ENCODE data around the gene IGSF23.
A peak's percentile ranks its signal among the peaks of the same experiment; 100 is the strongest.
"Not testable (repeated sequence)": the region's sequence is repeated elsewhere in the genome, so short reads cannot be mapped to it uniquely, and the experiment has no call there.

The IGSF23 gene

DNA sequence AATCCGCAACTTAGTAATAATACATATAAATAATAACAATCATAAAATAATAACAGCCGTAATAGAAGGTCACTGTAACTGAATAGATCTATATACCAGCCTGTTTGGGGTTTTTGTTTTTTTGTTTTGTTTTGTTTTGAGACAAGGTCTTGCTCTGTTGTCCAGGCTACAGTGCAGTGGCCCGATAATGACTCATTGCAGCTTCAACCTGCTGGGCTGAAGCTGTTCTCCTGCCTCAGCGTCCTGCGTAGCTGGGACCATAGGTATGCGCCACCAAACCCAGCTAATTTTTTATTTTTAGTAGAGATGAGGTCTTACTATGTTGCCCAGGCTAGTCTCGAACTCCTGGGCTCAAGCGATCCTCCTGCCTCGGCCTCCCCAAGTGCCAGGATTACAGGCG is 950 bp downstream of the IGSF23 start:
- no peak for DNase-seq (ENCODE audit: low spot score)

GRCh38 chr19:44615863-44616247 is 2.5 kb downstream of the IGSF23 start:
- no peak for DNase-seq (ENCODE audit: low spot score)

- DNase-seq (ENCODE audit: low spot score), result no peak
These were observed 3.9 kb downstream of the IGSF23 start for GRCh38 chr19:44617110-44617880.

- DNase-seq (ENCODE audit: low spot score), result no peak
These were observed 5.4 kb downstream of the IGSF23 start for GRCh38 chr19:44618640-44619357.

DNA sequence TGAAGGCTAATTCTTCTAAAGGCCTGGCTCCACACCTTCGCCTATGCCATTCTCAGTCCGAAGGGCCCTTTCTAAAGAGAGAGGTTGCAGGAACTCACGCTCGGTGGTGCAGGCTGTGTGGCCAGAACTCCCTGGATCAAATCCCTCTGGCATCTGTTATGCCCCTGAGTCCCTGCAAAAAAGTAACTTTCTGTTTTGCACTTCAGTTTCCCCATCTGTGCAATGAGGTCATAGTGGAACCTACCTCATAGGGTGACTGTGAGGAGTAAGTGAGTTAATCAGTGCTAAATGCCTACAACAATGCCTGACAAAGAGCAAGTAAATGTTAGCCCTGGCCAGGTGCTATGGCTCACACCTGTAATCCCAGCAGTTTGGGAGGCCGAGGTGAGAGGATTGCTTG is 7.3 kb downstream of the IGSF23 start:
- no peak for DNase-seq (ENCODE audit: low spot score)

DNA sequence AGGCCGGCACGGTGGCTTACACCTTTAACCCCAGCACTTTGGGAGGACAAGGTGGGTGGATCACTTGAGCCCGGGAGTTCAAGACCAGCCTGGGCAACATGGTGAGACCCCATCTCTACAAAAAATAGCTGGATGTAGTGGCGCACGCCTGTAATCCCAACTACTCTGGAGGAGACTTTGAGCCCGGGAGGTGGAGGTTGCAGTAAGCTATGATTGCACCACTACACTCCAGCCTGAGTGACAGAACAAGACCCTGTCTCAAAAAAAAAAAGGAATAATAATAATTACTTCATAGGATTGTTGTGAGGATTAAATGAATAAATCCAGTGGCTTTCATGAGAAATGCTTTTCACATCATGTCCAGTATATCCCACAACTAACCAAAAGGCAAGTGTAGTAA is 8.0 kb downstream of the IGSF23 start:
- no peak for DNase-seq (ENCODE audit: low spot score)

- no peak for DNase-seq (ENCODE audit: low spot score)
These were observed 9.7 kb downstream of the IGSF23 start for GRCh38 chr19:44623080-44623479.

GRCh38 chr19:44623626-44624025 is 10.3 kb downstream of the IGSF23 start:
- DNase-seq (ENCODE audit: low spot score), result no peak

DNA sequence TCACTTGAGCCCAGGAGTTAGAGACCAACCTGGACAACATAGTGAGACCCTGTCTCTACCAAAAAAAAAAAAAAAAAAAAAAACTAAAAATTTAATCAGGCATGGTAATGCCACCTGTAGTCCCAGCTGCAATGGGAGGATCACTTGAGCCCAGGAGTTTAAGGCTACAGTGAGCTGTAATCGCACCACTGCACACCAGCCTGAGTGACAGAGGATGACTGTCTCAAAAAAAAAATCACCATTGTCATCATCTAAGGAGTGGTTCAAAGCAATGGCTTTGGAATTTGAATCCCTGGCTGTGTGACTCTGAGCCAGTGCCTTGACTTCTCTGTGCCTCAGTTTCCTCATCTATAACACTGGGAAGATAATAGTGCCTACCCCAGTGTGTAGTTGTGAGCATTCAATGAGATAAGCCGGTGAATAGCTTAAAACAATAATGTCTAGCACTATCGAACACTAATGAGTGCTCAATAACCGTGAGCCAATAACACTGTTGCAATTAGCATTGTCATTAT is 11.5 kb downstream of the IGSF23 start:
- DNase-seq (ENCODE audit: low spot score), result no peak

- DNase-seq (ENCODE audit: low spot score), result not testable (repeated sequence)
These were observed 12.3 kb downstream of the IGSF23 start for GRCh38 chr19:44625637-44626036.

- peak; percentile 71 for DNase-seq (ENCODE audit: low spot score)
These were observed 12.8 kb downstream of the IGSF23 start for GRCh38 chr19:44626048-44626624.

- DNase-seq (ENCODE audit: low spot score), result no peak
These were observed 14.3 kb downstream of the IGSF23 start for GRCh38 chr19:44627631-44628030.

- DNase-seq (ENCODE audit: low spot score), result no peak
These were observed 15.4 kb downstream of the IGSF23 start for GRCh38 chr19:44628793-44629192.

DNA sequence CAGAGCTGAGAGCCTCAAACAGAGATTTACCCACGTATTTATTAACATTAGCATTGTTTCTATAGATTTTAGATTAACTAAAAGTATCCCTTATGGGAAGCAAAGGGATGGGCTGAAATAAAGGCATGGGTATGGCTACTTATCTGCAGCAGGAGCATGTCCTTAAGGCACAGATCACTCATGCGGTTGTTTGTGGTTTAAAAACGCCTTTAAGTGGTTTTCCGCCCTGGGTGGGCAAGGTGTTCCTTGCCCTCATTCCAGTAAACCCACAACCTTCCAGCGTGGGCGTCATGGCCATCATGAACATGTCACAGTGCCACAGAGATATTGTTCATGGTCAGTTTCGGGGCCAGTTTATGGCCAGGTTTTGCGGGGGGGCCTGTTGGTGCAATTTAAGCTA is 18.2 kb downstream of the IGSF23 start:
- DNase-seq (ENCODE audit: low spot score), result not testable (repeated sequence)

GRCh38 chr19:44634058-44634457 is 20.7 kb downstream of the IGSF23 start:
- DNase-seq (ENCODE audit: low spot score), result not testable (repeated sequence)

DNA sequence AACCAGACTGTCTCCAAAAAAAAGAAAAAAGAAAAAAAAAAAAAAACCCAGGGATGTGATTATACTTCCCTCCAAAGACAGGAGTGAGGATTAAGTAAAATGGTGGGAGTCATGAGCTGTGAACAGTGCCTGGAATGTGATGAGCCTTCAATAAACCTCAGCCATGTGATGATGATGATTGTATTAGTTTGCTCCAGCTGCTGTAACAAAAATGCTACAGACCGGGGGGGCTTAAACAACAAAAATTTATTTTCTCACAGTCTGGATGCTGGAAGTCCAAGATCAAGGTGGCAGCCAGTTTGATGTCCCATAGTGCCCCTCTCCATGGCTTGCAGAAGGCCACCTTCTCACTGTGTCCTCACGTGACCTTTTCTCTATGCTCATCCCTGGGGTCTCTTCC is 21.4 kb downstream of the IGSF23 start:
- no peak for DNase-seq (ENCODE audit: low spot score)

- DNase-seq (ENCODE audit: low spot score), result no peak
These were observed 22.4 kb downstream of the IGSF23 start for GRCh38 chr19:44635581-44636438.

DNA sequence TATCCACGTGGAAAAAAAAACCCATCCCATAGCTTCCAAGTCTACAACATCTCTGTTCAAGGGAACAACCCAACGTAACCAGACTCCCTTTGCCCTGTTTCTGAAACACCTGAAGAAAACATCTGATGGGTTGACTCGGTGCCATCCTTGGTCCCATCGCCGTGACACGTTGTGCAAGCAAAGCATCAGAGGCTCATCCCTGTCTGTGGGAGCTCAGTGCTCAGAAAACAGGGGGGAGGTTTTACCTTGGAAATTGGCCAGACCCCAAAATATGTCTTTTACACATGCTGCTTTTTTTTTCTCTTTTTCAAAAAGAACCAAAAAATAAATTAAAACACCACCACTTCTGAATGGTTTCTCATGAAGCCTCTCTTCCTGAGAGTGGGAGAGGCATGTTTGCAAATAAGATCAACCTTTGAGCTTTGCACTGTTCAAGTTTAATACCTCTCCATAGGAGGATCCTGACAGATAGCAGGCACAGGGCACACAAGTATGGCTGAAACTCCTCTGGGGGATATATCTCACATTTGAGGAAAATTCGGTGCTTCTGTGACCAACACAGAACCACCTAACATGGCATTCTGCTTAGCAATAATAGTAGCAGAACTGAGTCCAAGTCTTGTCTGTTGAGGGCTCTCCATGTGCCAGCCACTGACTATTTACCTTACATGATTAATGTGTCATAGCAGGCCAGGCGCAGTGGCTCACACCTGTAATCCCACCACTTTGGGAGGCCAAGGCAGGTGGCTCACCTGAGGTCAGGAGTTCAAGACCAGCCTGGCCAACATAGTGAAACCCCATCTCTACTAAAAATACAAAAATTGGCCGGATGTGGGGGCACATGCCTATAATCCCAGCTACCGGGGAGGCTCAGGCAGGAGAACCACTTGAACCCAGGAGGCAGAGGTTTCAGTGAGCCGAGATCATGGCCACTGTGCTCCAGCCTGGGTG is 23.4 kb downstream of the IGSF23 start:
- DNase-seq (ENCODE audit: low spot score), result no peak

DNA sequence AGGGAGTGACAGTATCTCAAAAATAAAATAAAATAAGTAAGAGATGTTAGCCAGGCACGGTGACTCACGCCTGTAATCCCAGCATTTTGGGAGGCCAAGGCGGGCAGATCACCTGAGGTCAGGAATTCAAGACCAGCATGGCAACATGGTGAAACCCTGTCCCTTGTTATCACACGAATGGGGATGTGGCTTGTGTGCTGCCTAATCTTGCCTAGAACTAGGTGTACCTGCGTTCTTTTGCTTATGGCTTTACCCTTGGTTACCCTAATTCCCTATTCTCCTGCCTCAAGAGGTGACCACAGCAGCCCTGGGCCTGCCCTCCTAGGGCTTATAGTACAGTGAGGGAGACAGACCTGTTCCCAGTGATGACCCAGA is 24.0 kb downstream of the IGSF23 start:
- no peak for DNase-seq (ENCODE audit: low spot score)

GRCh38 chr19:44640518-44640917 is 27.2 kb downstream of the IGSF23 start:
- no peak for DNase-seq (ENCODE audit: low spot score)
